ENCODE results near the gene ZNF280C. TPM values are rescaled to one million over a fixed set of nuclear protein-coding genes. Genes with fewer than 3 reads are reported as not detected.

The ZNF280C gene
- total RNA-seq, 1 experiment from 2014 or later: 15.0 TPM

DNA sequence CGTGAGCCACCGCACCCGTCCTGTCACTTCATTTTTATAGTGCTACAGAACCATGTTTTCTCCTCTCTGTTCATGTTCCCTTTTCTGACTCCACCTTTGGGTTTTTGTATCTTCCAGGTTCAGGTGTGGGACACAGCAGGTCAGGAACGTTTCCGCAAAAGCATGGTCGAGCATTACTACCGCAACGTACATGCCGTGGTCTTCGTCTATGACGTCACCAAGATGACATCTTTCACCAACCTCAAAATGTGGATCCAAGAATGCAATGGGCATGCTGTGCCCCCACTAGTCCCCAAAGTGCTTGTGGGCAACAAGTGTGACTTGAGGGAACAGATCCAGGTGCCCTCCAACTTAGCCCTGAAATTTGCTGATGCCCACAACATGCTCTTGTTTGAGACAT is 84.5 kb downstream of the ZNF280C start:
- ChIA-PET POLR2A (no interaction called here), CTCF (no interaction called here)
- TF ChIP-seq STAT6 (CRISPR knock-in tag; conservative IDR thresholded peaks at IDR 0.05; ENCODE audit: low read depth) (no peak), ZBTB21 (CRISPR knock-in tag; IDR thresholded peaks at IDR 0.05; ENCODE audit: borderline replicate concordance) (no peak), ATF3 (CRISPR knock-in tag; conservative IDR thresholded peaks at IDR 0.05) (no peak), CREB1 (CRISPR knock-in tag; IDR thresholded peaks at IDR 0.05) (no peak), NFYB (CRISPR knock-in tag; conservative IDR thresholded peaks at IDR 0.05; ENCODE audit: low read depth) (no peak), EMX1 (CRISPR knock-in tag; IDR thresholded peaks at IDR 0.05) (no peak), ZNF671 (CRISPR knock-in tag; IDR thresholded peaks at IDR 0.05) (no peak), ZMAT4 (CRISPR knock-in tag; IDR thresholded peaks at IDR 0.05) (no peak), TEAD1 (CRISPR knock-in tag; IDR thresholded peaks at IDR 0.05) (no peak)
- TF ChIP-seq, protein P1, sequence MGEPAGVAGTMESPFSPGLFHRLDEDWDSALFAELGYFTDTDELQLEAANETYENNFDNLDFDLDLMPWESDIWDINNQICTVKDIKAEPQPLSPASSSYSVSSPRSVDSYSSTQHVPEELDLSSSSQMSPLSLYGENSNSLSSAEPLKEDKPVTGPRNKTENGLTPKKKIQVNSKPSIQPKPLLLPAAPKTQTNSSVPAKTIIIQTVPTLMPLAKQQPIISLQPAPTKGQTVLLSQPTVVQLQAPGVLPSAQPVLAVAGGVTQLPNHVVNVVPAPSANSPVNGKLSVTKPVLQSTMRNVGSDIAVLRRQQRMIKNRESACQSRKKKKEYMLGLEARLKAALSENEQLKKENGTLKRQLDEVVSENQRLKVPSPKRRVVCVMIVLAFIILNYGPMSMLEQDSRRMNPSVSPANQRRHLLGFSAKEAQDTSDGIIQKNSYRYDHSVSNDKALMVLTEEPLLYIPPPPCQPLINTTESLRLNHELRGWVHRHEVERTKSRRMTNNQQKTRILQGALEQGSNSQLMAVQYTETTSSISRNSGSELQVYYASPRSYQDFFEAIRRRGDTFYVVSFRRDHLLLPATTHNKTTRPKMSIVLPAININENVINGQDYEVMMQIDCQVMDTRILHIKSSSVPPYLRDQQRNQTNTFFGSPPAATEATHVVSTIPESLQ (CRISPR knock-in tag; IDR thresholded peaks at IDR 0.05): no peak
- TF ChIP-seq, protein P2, sequence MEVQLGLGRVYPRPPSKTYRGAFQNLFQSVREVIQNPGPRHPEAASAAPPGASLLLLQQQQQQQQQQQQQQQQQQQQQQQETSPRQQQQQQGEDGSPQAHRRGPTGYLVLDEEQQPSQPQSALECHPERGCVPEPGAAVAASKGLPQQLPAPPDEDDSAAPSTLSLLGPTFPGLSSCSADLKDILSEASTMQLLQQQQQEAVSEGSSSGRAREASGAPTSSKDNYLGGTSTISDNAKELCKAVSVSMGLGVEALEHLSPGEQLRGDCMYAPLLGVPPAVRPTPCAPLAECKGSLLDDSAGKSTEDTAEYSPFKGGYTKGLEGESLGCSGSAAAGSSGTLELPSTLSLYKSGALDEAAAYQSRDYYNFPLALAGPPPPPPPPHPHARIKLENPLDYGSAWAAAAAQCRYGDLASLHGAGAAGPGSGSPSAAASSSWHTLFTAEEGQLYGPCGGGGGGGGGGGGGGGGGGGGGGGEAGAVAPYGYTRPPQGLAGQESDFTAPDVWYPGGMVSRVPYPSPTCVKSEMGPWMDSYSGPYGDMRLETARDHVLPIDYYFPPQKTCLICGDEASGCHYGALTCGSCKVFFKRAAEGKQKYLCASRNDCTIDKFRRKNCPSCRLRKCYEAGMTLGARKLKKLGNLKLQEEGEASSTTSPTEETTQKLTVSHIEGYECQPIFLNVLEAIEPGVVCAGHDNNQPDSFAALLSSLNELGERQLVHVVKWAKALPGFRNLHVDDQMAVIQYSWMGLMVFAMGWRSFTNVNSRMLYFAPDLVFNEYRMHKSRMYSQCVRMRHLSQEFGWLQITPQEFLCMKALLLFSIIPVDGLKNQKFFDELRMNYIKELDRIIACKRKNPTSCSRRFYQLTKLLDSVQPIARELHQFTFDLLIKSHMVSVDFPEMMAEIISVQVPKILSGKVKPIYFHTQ (CRISPR knock-in tag; IDR thresholded peaks at IDR 0.05): no peak
- TF ChIP-seq, protein P3, sequence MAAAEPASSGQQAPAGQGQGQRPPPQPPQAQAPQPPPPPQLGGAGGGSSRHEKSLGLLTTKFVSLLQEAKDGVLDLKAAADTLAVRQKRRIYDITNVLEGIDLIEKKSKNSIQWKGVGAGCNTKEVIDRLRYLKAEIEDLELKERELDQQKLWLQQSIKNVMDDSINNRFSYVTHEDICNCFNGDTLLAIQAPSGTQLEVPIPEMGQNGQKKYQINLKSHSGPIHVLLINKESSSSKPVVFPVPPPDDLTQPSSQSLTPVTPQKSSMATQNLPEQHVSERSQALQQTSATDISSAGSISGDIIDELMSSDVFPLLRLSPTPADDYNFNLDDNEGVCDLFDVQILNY (CRISPR knock-in tag; IDR thresholded peaks at IDR 0.05): no peak
- TF ChIP-seq, protein P4, sequence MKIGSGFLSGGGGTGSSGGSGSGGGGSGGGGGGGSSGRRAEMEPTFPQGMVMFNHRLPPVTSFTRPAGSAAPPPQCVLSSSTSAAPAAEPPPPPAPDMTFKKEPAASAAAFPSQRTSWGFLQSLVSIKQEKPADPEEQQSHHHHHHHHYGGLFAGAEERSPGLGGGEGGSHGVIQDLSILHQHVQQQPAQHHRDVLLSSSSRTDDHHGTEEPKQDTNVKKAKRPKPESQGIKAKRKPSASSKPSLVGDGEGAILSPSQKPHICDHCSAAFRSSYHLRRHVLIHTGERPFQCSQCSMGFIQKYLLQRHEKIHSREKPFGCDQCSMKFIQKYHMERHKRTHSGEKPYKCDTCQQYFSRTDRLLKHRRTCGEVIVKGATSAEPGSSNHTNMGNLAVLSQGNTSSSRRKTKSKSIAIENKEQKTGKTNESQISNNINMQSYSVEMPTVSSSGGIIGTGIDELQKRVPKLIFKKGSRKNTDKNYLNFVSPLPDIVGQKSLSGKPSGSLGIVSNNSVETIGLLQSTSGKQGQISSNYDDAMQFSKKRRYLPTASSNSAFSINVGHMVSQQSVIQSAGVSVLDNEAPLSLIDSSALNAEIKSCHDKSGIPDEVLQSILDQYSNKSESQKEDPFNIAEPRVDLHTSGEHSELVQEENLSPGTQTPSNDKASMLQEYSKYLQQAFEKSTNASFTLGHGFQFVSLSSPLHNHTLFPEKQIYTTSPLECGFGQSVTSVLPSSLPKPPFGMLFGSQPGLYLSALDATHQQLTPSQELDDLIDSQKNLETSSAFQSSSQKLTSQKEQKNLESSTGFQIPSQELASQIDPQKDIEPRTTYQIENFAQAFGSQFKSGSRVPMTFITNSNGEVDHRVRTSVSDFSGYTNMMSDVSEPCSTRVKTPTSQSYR (CRISPR knock-in tag; IDR thresholded peaks at IDR 0.05): no peak
- no peak for ATAC-seq
- Mint-ChIP-seq H3K9me3 (no peaks in the 10 kb centered on the region), H3K27me3 (ENCODE audit: low read depth) (no peaks in the 10 kb centered on the region), H3K27ac (no peak overlapping the region), H3K4me3 (no peak overlapping the region), H3K36me3 (no peaks in the 10 kb centered on the region), H3K4me1 (no peaks in the 10 kb centered on the region)
- DNase-seq (ENCODE audit: low spot score): no peak

Data from WTC11 (cell line).